GM11168 (cell line): ENCODE results near the gene PDE3B.
"Not testable (repeated sequence)": the region's sequence is repeated elsewhere in the genome, so short reads cannot be mapped to it uniquely, and the experiment has no call there.

Experiments used
- in situ Hi-C: fragments of 300-500 bp; cut with MboI; formaldehyde crosslinking; loops from one replicate; pipeline ENCODE4 v1.12.0; 2022; ENCODE audit warnings: low sequenced_read_pairs; ENCODE audit not compliant: unreplicated experiment

The PDE3B gene

DNA sequence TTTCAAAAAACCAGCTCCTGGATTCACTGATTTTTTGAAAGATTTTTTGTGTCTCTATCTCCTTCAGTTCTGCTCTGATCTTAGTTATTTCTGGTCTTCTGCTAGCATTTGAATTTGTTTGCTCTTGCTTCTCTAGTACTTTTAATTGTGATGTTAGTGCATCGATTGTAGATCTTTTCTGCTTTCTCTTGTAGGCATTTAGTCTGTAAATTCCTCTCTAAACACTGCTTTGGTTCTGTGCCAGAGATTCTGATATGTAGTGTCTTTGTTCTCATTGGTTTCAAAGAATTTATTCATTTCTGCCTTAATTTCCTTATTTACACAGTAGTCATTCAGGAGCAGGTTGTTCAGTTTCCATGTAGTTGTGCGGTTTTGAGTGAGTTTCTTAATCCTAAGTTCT lies 96.9 kb downstream of the PDE3B start:
- in situ Hi-C loops = not testable (repeated sequence)

DNA sequence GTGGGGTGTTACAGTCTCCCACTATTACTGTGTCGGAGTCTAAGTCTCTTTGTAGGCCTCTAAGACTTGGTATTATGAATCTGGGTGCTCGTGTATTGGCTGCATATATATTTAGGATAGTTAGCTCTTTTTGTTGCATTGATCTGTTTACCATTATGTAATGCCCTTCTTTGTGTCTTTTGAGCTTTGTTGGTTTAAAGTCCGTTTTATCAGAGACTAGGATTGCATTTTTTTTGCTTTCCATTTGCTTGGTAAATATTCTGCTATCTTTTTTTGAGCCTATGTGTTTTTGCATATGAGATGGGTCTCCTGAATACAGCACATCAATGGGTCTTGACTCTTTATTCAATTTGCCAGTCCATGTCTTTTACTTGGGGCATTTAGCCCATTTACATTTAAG lies 97.6 kb downstream of the PDE3B start:
- in situ Hi-C loops = no loop called here

- in situ Hi-C loops = no loop called here
Observed at GRCh38 chr11:14742849-14743559, 99.4 kb downstream of the PDE3B start.

GRCh38 chr11:14743667-14744066 lies 100.1 kb downstream of the PDE3B start:
- in situ Hi-C loops = not testable (repeated sequence)

DNA sequence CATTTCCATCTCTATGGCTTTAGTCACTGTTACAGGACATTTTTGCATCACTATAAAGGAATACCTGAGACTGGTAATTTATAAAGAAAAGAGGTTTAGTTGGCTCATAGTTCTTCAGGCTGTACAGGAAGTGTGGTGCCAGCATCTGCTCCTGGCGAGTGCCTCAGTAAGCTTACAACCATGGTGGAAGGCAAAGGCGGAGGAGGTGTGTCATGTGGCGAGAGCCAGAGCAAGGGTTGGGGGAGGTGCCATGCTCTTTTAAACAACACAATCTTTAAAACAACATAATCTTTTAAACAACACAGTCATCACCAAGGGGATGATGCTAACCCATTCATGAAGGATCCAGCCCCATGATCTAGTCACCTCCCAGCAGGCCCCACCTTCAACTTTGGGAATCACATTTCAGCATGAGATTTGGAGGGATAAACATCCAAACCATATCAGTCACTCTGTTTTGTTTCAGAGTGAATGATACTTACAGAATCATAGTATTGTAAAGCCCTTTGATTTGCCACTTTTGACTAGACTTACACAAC lies 103.3 kb downstream of the PDE3B start:
- in situ Hi-C loops = no loop called here

DNA sequence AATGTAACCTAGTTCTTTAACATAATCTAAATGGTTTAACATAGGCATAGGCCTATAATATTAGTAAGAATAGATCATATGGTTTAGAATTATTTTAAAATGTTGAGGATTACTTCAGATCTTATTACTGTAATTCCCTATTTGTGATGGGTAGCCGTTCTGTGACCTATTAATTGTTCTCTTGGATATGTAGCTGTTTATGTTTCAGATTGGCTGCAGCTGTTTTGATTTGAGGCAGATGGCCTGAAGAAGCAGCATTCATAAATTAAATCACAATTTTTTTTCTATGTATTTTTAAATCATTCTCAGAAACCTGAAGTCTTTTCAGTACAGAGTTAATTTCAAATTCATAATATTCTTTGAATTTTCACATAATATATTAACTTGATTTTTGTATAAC lies 104.5 kb downstream of the PDE3B start:
- in situ Hi-C loops = no loop called here

DNA sequence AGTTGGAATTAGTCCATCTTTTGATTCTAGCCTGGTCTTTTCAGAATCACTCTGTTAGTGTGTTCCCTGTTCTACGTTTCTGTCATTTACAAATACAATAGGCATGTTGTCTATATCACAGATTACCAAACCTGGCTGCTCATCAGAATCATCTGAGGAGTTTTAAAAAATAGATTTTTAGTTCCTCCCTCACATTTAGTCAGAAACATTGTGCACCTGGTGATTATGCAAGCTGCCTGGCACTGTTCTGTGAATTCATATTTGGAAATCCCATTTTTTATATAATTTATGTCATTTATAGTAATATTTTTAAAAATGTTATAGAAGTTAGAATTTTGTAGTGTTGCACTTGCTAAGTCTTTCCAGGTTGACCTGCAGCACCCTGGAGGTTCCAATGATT lies 107.3 kb downstream of the PDE3B start:
- in situ Hi-C loops = loop anchor here (25.0 kb wide), 1 partner anchor 214 kb away; no protein-coding TSS in a partner anchor

DNA sequence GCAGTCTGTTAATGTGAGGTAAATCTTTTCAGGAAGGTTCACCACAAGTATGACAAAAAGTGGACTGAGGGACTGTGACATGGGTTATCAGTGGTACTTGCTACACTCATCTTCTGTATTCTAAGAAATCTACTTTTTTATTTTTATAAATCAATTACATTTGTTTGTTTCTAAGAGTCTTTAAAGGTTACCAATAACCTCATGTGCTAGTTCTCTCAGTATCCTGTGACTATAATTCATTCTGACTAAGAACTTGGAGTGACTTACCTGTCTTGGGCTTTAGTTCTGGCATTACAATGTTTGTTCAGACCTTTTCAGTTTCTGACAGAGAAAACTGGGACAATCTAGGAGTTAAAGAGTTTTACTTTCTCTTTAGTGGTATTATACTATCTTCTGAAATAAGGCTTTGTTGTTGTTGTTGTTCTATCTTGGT lies 108.4 kb downstream of the PDE3B start:
- in situ Hi-C loops = loop anchor here (25.0 kb wide), 1 partner anchor 215 kb away; no protein-coding TSS in a partner anchor

DNA sequence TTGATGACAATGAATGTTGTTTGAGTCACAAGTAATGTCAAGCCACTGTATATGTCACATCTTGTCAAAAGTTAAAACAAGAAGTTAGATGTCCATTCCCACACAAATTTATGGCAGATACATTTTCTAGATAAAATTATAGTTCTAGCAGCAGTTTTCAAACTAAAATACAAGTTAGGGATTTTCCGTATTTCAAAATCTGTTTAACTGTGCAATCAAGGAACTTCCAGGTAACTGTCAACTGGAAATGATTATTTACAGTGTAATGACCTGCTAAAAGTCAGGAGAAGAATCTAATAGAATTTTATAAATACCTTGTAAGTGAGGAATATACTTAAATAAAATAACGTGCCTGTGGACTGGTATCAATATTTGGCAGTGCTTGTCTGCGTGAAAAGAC lies 111.5 kb downstream of the PDE3B start:
- in situ Hi-C loops = loop anchor here (25.0 kb wide), 1 partner anchor 218 kb away; no protein-coding TSS in a partner anchor

DNA sequence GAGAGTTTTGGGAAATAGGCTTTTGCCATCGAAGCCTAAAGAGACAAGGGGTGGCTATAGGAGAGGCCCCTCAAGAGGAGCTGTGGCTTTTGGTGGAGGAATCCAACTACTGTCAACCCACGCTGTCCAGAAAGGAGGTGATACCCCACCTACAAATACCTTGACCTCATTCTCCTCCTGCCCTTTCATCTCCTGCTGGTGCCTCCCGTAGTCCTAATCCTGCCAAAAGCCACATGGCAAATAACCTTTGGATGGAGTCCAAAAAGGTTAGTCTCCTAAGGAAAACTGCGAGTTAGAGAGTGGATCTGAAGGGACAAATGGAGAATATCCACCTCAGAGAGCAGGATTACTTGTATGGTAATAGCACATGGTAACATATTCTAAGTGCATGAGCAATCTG lies 112.7 kb downstream of the PDE3B start:
- in situ Hi-C loops = loop anchor here (25.0 kb wide), 1 partner anchor 219 kb away; no protein-coding TSS in a partner anchor

DNA sequence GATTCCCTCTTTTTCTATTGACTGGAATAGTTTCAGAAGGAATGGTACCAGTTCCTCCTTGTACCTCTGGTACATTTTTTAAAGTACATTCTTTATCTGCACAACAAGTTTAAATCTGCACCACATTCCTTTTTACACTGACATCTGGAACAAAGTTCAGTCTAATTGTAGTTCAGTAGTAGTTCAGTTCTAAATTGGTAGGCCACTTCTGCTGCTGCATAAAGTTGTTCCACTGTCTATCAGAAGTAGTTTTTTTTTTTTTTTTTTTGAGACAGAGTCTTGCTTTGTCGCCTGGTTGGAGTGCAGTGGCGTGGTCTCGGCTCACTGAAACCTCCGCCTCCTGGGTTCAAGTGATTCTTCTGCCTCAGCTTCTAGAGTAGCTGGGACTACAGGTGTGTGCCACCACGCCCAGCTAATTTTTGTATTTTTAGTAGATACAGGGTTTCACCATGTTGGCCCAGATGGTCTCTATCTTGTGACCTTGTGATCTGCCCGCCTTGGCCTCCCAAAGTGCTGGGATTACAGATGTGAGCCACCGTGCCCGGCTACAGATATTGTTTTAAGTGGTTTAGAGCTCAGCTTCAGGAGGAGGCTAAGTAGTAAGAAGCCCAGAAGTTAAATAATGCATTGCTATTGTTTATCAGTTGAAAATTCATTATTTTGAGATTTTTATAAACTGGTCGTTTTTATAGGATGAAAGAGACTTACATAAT lies 115.9 kb downstream of the PDE3B start:
- in situ Hi-C loops = loop anchor here (25.0 kb wide), 1 partner anchor 222 kb away; no protein-coding TSS in a partner anchor

DNA sequence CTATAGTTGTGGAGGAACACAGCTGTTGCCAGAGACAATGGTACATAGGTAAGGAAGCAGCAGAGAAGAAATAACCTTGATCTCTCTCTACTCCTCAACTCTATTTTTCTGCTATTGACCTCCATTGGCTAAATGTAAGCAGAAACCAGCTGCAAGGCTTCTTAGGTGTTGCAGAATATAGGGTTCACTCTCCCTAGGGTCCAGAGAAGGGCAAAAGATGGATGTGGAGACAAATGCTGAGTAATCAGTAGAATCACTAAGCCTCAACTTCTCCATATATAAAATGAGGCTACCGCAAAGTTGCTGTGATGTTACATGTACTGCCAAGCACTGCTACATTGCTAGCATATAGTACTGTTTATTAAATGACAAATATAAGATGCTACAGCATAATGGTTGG lies 120.6 kb downstream of the PDE3B start:
- in situ Hi-C loops = loop anchor here (25.0 kb wide), 1 partner anchor 227 kb away; no protein-coding TSS in a partner anchor

GRCh38 chr11:14764579-14765527 lies 121.2 kb downstream of the PDE3B start:
- in situ Hi-C loops = loop anchor here (25.0 kb wide), 1 partner anchor 228 kb away; no protein-coding TSS in a partner anchor

DNA sequence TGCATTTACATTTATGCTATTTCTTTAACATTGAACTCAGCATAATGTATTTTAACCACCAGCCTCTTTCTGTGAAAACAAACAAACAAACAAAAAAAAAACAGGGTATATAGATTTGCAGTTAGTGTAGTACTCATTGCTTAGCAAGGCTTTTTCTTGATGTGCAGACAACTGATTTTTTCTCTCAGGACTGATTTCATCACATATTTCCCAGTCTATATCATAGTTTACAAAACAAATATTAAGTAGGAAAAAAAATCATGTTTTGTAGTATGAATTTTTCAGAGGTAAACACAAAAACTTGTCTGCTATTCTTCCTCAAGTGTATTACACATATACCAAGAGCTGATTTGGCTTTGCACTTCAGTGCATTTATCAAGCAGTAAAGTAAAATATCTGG lies 123.0 kb downstream of the PDE3B start:
- in situ Hi-C loops = loop anchor here (25.0 kb wide), 1 partner anchor 229 kb away; no protein-coding TSS in a partner anchor

DNA sequence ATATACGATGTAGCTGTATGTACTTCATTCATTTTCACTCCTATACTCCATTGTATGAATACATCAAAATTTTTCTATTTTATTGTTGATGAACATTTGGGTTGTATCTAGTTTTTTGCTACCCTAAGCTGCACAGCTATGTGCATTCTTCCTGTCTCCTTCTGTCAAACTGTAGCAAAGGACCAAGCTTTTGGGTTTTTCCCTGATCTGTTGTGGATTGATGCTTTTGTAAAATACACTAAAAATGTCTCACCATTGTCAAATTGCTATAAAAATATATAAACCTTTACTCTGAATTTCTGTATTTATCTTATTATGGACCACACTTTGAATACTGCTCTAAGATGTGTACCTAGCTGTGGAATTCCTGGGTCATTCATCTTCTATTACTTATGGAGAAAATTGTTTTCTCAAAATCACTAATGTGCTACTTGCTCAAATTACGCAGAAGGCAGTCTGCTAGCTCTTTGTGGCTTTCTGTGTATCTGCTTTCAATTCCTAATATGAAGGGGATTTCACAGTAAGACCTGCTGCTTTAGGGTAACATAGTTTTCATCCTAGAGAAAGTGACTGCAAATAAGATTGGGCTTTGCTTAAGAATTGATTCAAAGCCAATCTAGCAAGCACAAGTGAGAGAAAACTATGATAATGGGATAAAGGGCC lies 125.1 kb downstream of the PDE3B start:
- in situ Hi-C loops = loop anchor here (25.0 kb wide), 1 partner anchor 231 kb away; no protein-coding TSS in a partner anchor

- in situ Hi-C loops = loop anchor here (25.0 kb wide), 1 partner anchor 236 kb away; no protein-coding TSS in a partner anchor
Observed at GRCh38 chr11:14773755-14774154, 130.2 kb downstream of the PDE3B start.

GRCh38 chr11:14774721-14775120 lies 131.1 kb downstream of the PDE3B start:
- in situ Hi-C loops = loop anchor here (25.0 kb wide), 1 partner anchor 237 kb away; no protein-coding TSS in a partner anchor

- in situ Hi-C loops = no loop called here
Observed at GRCh38 chr11:14775897-14776296, 132.3 kb downstream of the PDE3B start.

GRCh38 chr11:14778460-14778859 lies 134.9 kb downstream of the PDE3B start:
- in situ Hi-C loops = not testable (repeated sequence)
